Tibial nerve (tissue), 4 donors: ENCODE results near the gene MCF2L. TPM values are rescaled to one million over a fixed set of nuclear protein-coding genes. Genes with fewer than 3 reads are reported as not detected.

ENCODE experiments used
- DNase-seq, 2 donors: peaks; one replicate each; pipeline ENCODE4 v3.0.0-alpha.2; 2019; ENCODE audit warnings: low spot score in 2 of 2
- H3K27ac ChIP-seq, 4 donors: fragments of 200-600 bp; sonication (generic) in 3 of 4; one replicate each; pipeline ENCODE4 v1.5.1; 2017 to 2019; ENCODE audit warnings: mild to moderate bottlenecking in 1 of 4
- H3K27me3 ChIP-seq, 2 donors: fragments of 200-600 bp; sonication (generic) in 1 of 2; one replicate each; pipeline versions ENCODE4 v1.5.1 to v1.6.0; 2017 to 2019
- H3K36me3 ChIP-seq, 3 donors: fragments of 200-600 bp; sonication (generic); one replicate each; pipeline ENCODE4 v1.5.1; 2018 to 2019
- H3K4me1 ChIP-seq, 4 donors: fragments of 200-600 bp; sonication (generic) in 3 of 4; one replicate each; pipeline ENCODE4 v1.5.1; 2017 to 2019
- H3K4me3 ChIP-seq, 4 donors: fragments of 200-600 bp; sonication (generic) in 3 of 4; one replicate each; pipeline ENCODE4 v1.5.1; 2017 to 2019; ENCODE audit warnings: mild to moderate bottlenecking in 1 of 4, moderate library complexity in 1 of 4
- H3K9me3 ChIP-seq, 4 donors: fragments of 200-600 bp; sonication (generic) in 3 of 4; one replicate each; pipeline ENCODE4 v1.5.1; 2017 to 2019
- EP300 ChIP-seq, 2 donors: sonication (generic); formaldehyde crosslinking; IDR thresholded peaks; one replicate each; pipeline ENCODE4 v1.6.1; 2017; ENCODE audit warnings: antibody characterized with exemption in 2 of 2, mild to moderate bottlenecking in 1 of 2
- POLR2A ChIP-seq, 2 donors: fragments of 450-650 bp; IDR thresholded peaks; one replicate each; pipeline ENCODE4 v1.6.1; 2017; ENCODE audit warnings: antibody characterized with exemption in 2 of 2, mild to moderate bottlenecking in 2 of 2, moderate library complexity in 2 of 2
- WGBS, 2 donors: methylation state at CpG; one replicate each; pipeline ENCODE4 v1.1.5; 2018; 5-methylcytosine and 5-hydroxymethylcytosine counted together
- total RNA-seq, 4 donors: library from RNA; depleted of rRNA; stranded (reverse); fragments of >200 nt; gene quantifications; one replicate each; pipeline ENCODE4 v1.1.0, GENCODE V29; 2016
- TF ChIP-seq, protein P1 (sequence below), 5 experiments: fragments of 200-600 bp in 3 of 5; fragments of 450-650 bp in 2 of 5; sonication (generic) in 3 of 5; IDR thresholded peaks; one replicate each; pipeline ENCODE4 v1.5.1; 2016 to 2019; ENCODE audit warnings: antibody characterized with exemption in 5 of 5, mild to moderate bottlenecking in 3 of 5, moderate library complexity in 2 of 5

The MCF2L gene
- total RNA-seq, 4 donors from 2014 or later: 30.1 to 82.6 (median 45.3) TPM

DNA sequence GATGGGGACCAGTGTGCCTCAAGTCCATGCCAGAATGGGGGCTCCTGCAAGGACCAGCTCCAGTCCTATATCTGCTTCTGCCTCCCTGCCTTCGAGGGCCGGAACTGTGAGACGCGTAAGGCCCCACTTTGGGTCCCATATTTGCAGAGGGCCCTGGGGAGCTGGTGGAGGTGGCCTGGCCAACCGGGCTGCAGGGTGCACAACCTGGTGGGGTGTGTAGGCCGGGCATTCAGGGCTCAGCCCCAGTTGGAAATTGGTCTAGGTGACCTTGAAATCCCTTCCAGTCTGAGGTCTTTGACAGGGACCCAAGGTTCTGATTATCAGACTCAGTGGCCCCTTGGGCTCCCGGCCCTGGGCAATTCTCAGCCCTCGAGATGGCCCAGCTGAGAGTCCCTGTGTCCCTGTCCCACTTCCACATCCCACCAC lies 144.8 kb downstream of the MCF2L start:
- no peak for TF ChIP-seq EP300 (IDR thresholded peaks at IDR 0.05)
- TF ChIP-seq POLR2A (IDR thresholded peaks at IDR 0.05): no peak
- TF ChIP-seq, protein P1, sequence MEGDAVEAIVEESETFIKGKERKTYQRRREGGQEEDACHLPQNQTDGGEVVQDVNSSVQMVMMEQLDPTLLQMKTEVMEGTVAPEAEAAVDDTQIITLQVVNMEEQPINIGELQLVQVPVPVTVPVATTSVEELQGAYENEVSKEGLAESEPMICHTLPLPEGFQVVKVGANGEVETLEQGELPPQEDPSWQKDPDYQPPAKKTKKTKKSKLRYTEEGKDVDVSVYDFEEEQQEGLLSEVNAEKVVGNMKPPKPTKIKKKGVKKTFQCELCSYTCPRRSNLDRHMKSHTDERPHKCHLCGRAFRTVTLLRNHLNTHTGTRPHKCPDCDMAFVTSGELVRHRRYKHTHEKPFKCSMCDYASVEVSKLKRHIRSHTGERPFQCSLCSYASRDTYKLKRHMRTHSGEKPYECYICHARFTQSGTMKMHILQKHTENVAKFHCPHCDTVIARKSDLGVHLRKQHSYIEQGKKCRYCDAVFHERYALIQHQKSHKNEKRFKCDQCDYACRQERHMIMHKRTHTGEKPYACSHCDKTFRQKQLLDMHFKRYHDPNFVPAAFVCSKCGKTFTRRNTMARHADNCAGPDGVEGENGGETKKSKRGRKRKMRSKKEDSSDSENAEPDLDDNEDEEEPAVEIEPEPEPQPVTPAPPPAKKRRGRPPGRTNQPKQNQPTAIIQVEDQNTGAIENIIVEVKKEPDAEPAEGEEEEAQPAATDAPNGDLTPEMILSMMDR (IDR thresholded peaks at IDR 0.05): no peak
- 89% methylated on average over 8 of the region's 8 CpGs for WGBS, 2 donors
- Histone ChIP-seq H3K27ac (no peak overlapping the region), H3K36me3 (no peaks in the 10 kb centered on the region), H3K9me3 (no peaks in the 10 kb centered on the region), H3K27me3 (peaks cover 0 to 29% of the 10 kb centered on the region in 2 donors), H3K4me1 (peaks cover 0 to 20% (median 10%) of the 10 kb centered on the region in 4 donors), H3K4me3 (no peak overlapping the region)
- no peak for DNase-seq

DNA sequence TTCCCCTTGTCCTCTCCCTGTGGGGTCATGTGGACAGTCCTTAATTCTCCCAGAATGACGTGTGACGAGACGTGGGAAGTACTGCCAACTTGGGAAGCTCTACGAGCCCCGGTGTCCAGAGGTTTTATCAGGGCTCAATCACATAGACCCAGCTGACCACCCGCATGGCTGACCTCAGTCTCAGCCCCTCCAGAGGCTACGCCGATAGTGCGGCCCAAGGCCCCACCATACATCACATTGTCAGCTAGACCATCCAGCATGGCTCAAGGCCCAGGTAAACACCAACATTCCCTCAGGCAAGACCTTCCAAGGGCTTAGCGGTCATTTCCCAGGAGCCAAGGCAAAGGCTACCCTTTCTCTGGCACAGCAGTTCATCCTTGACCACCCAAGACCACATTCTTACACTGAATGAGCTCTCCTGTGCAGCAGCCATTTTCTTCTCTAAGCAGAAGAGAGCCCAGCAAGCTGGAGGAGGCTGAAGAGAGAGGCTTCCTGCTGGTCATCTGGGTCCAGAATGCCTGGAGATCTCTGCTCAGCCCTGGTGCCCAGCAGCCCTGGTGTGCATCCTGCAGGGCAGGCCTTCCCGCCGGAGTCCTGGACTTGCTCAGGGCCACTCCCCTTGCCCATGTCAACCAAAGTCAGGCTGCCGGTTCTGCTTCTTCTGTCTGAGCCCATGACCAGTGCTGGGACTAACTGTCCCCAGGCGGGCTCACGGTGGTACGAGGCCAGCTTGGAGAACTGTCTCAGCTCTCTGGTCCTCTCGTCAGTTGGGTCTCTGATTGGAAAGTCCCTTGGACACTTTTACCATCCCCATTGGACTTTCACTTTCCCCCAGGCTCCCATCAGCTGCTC lies 145.7 kb downstream of the MCF2L start:
- TF ChIP-seq POLR2A (IDR thresholded peaks at IDR 0.05): no peak
- TF ChIP-seq, protein P1 (IDR thresholded peaks at IDR 0.05): no peak
- TF ChIP-seq EP300 (IDR thresholded peaks at IDR 0.05): no peak
- H3K9me3 ChIP-seq: no peaks in the 10 kb centered on the region
- peaks cover 0 to 14% (median 9%) of the 10 kb centered on the region in 4 donors for H3K4me1 ChIP-seq
- H3K4me3 ChIP-seq: no peak overlapping the region
- DNase-seq: no peak
- WGBS, 2 donors: 84 to 89% methylated on average over 15 to 17 of the region's 17 CpGs
- H3K27ac ChIP-seq: no peak overlapping the region
- no peaks in the 10 kb centered on the region for H3K36me3 ChIP-seq
- H3K27me3 ChIP-seq: peaks cover 0 to 21% of the 10 kb centered on the region in 2 donors

DNA sequence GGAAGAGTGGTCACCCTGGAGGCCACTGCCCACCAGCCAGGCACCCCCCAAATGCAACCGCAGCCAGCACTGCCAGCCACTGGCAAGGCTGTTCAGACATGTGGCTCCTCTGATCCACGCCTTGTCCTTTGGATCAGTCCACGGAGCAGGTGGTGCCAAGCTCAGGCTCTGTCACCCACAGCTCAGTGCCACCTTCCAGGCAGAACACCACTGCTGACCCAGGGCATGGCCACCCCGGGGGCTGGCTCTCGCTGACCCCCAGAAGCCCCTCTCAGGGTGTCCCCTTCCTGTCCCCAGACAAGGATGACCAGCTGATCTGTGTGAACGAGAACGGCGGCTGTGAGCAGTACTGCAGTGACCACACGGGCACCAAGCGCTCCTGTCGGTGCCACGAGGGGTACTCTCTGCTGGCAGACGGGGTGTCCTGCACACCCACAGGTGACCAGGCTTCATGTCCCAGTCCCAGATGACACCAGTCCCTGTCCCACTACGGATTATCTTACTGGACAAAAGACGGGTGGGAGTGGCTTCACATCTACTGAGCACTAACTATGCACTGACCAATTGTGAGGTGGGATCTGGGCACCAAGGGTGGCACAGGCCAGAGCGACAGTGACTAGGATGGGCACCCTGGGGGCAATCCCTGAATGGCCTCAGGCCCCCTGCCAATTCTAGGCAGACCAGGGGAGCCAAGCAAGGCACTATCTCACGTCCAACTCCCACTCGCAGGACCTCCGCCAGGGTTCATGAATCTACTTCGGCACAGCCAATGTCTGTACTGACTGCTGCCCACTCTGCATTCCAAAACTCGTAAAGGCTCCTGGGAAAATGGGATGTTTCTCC lies 146.6 kb downstream of the MCF2L start:
- TF ChIP-seq, protein P1 (IDR thresholded peaks at IDR 0.05): no peak
- TF ChIP-seq POLR2A (IDR thresholded peaks at IDR 0.05): no peak
- Histone ChIP-seq H3K27ac (no peak overlapping the region), H3K9me3 (no peaks in the 10 kb centered on the region), H3K4me1 (peaks cover 0 to 5% (median 2%) of the 10 kb centered on the region in 4 donors), H3K4me3 (no peak overlapping the region), H3K27me3 (peaks cover 0 to 12% of the 10 kb centered on the region in 2 donors), H3K36me3 (no peaks in the 10 kb centered on the region)
- WGBS, 2 donors: 72 to 81% methylated on average over 15 to 20 of the region's 21 CpGs
- no peak for DNase-seq

DNA sequence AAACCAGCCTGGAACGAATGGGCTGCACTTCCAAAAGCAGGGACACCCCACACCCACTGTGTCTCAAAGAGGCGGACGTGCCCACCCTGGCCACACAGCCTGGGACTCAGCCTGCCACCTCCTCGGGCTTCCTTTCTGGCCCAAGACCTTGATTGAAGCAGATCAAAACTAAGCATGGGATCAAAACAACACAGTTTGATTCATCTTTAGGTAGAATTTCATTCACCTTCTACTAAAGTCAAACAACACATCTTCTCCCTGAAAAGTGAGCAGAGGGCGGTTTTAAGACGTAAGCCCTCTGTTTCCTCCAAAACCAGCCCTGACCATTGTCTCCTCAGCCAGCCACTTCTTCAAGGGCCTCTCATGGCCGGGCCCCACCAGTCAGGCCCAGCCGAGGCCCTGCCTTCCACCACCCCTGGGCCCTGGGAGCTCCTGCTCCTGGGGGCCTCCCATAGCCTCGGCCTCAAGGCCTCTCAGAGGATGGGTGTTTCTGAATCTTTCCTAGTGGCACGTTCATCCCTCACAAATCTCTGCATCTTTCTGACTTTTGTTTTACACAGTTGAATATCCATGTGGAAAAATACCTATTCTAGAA lies 147.3 kb downstream of the MCF2L start:
- WGBS, 2 donors: 72 to 73% methylated on average over 10 of the region's 10 CpGs
- DNase-seq: no peak
- TF ChIP-seq, protein P1 (IDR thresholded peaks at IDR 0.05): no peak

More for the DNA sequence above, 147.3 kb downstream of the MCF2L start:
- no peak overlapping the region for H3K27ac ChIP-seq
- no peaks in the 10 kb centered on the region for H3K36me3 ChIP-seq
- no peaks in the 10 kb centered on the region for H3K9me3 ChIP-seq
- H3K4me3 ChIP-seq: no peak overlapping the region
- H3K4me1 ChIP-seq: no peaks in the 10 kb centered on the region
- H3K27me3 ChIP-seq: peaks cover 0 to 6% of the 10 kb centered on the region in 2 donors
